ENCODE data around the gene COMMD7.
A peak's percentile ranks its signal among the peaks of the same experiment; 100 is the strongest.
"Not testable (repeated sequence)": the region's sequence is repeated elsewhere in the genome, so short reads cannot be mapped to it uniquely, and the experiment has no call there.

COMMD7 gene

DNA sequence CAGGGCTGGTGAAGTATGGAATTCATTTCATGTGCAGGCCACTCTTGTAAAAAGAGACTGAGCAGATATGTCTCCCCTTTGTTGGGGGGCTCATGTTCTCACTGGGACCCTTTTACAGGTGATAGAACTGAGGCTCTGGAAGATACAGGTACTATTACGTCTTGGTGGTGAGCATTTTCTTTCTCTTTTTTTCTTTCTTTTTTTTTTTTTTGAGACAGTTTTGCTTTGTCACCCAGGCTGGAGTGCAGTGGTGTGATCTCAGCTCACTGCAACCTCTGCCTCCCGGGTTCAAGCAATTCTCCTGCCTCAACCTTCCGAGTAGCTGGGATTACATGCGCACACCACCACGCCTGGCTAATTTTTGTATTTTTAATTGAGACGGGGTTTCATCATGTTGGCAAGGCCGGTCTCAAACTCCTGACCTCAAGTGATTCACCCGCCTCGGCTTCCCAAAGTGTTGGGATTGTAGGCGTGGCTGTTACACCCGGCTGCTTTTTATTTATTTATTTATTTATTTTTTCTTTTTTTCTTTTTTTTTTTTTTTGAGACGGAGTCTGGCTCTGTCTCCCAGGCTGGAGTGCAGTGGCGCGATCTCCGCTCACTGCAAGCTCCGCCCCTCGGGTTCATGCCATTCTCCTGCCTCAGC, 22.1 kb upstream of the COMMD7 start:
- DNase-seq, result not testable (repeated sequence)

- no peak for DNase-seq
These were observed 21.0 kb upstream of the COMMD7 start for GRCh38 chr20:32764005-32764960.

DNA sequence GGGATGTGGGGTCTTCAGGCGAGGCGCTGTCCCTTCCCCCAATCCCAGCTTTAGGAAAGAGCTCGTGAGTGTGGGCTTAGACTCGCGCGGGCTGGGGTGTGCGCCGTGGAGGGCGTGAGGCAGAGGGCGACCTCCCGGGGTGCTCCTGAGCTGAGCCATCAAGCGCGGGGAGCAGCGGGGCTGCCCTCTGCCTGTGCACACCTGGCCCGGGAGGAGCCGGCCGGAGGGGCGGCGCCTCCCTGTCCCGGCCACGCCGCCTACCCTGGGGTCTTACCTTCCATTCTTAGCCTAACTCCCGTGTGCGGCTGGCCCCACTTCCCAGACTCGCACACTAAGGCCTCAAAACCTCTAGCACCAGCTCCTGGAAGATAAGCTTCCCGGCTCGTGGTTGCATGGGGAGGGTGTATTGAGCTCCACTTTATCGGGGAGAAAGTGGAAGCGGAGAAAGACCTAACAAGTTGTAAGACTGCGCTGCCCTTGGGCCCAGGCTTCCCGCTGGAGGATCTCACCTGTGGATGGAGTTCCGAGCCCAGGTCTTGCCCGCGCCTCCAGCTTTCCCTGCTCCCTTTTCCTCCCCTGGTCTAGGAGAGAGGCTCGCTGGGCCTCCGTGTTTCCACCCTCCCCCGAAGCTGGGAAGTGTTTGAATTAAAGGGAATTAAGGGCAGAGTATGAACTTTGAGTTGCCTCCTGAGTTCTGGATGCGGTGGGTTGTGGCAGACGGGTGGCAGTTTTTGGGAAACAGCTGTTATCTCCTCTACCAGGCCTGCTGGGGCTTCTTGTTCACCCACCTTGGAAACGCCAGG, 20.1 kb upstream of the COMMD7 start:
- DNase-seq, result no peak

DNA sequence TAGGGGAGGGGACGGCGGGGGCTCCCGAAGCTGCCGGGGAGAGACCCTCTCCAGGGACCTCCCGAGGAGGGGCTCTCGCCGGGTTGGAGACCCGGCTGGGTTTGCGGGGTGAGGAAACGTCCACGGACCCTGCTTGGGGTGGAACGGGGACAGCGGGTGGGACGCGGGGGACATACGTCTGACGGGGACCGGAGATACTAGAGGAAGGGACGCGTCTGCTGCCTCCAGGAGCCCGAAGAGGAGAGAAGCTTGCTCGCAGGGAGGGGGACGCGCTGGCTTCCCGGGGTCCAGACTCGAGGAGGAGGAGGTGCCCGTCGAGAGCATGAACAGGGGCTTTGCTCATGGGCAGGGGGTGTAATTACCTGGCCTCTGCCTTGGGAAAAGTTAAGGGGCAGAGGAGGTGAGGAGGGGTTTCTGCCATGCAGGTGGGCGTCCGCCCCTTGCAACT, 19.5 kb upstream of the COMMD7 start:
- no peak for DNase-seq

DNA sequence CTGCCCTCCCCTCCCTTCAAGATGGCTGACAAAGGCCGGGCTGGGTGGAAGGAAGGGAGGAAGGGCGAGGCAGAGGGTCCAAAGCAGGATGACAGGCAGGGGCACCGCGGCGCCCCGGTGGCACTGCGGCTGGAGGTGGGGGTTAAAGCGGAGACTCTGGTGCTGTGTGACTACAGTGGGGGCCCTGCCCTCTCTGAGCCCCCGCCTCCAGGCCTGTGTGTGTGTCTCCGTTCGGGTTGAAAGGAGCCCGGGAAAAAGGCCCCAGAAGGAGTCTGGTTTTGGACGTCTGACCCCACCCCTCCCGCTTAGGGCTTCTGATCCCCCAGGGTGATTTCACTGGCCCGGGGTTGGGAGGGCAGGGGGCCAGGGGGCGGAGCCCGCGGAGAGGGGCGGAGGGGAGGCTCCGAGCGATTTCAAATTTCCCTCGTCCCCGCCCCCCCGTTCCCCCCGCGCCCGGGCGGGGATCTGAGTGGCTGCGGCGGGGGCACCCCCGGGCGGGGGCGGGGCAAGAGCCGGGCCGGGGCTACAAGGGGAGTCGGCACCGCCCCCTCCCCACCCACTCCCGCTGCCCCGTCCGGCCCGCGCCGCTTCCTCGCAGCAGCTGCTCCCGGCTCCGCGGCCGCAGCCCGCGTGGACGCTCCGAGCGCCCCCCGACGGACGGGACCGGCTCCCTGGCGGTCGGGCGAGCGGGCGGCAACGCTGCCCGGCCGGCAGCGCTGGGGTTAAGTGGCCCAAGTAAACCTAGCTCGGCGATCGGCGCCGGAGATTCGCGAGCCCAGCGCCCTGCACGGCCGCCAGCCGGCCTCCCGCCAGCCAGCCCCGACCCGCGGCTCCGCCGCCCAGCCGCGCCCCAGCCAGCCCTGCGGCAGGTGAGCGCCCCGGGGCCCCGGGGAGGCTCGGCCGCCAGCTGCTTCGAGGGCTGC, 18.8 kb upstream of the COMMD7 start, which contains the start of gene DNMT3B:
DNMT3B (plus strand) TSS at position 555 of the 923 bp plus-strand sequence. CDS start 17,939 bp downstream, outside the sequence.
- peak; percentile 64 to 68 for DNase-seq

GRCh38 chr20:32761417-32761830, 18.2 kb upstream of the COMMD7 start:
- no peak for DNase-seq

- no peak for DNase-seq
These were observed 12.9 kb upstream of the COMMD7 start for GRCh38 chr20:32756156-32756555.

DNA sequence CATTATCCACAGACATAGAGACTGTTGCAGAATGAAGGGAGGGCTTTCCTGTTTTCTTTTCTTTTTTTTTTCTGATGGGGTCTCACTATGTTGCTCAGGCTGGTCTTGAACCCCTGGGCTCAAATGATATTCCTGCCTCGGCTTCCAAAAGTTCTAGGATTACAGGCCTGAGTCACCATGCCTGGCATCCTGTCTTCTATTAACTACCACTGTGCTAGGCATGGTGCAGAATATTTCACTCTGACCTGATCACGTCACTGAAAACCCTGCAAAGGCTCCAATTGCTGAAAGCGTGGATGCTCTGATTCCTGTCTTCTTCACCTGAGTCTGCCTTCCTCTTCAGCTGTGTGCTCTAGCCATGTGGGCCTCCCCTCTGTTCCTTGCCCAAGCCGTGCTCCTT, 10.5 kb upstream of the COMMD7 start:
- no peak for DNase-seq

DNA sequence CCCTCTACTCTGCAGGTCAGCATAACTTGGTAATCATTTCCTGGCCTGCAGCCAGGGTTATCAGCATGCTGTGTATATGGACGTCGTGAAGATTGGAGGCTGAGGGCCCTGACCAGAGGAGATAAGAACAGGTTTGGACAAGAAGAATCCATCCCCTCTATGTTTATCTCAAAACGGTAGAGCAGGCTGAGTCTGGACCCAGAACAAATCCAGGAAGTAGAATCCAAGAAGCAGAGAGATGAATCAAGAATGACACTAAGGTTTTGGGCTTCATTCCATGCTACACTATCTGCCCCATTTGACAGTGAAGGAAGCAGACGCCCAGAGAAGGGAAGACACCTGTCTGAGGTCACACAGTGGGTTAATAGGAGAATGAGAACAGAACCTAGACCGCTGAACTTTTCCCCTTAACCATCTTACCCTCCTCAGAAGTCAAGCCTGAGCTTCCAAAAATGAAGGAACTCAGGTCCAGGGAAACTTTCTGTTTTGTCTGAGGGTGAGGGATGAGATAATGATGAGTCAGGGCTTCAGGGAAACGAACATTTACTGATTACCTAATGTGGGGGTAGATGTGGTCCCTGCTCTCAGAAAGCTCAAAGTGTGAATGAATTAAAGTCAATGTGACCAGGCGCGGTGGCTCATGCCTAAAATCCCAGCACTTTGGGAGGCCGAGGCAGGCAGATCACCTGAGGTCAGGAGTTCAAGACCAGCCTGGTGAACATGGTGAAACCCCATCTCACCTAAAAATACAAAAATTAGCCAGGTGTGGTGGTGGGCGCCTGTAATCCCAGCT, 9.4 kb upstream of the COMMD7 start:
- DNase-seq, result no peak

GRCh38 chr20:32751702-32752457, 8.6 kb upstream of the COMMD7 start:
- no peak for DNase-seq

DNA sequence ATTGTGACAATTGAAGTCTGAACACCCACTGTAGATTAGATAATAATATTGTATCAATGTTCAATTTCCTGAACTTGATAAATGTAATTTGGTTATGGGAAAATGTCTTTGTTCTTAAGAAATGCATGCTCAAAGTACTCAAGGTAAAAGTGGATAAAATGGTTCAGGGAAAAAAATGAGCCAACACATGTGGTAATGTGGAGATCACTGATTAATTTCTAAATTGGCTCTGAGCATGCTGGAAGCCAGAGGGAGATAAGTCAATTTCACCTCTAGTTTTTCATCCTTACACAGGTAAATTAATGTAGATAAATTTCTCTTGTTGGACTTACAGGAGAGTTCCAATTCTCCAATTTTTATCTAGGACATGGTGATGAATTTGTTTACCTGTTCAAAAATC, 8.0 kb upstream of the COMMD7 start:
- DNase-seq, result no peak

DNA sequence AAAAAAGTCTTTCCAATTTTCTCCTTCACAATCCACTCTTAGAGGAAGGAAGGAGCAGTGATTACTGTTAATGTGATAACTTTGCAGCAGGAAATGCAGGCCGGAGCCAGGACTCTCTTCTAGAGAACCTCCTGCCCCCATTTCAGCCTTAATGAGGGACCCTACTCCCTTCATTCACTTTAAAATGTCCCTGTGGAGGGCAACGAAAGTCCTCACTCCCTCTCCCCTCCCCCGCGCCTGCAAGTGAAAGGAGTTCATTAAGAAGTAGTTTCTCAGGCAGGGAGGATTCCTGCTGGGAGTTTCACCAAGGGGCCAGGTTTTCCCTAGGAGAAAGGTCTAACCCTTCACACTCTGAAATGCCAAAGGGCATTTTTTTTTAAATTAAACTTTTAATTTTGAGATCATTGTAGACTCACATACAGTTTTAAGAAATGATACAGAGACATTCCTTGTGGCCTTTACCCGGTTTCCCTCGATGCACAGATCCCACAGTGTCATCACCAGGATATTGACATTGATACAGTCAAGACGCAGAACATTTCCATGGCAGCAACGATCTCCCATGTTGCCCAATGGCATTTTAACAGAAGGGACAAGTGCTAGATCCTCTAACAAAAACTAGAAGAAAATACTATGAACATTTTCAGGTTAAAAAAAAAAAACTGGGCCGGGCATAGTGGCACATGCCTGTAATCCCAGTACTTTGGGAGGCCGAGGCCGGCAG, 6.8 kb upstream of the COMMD7 start:
- no peak for DNase-seq

- no peak for DNase-seq
These were observed 688 bp downstream of the COMMD7 start for GRCh38 chr20:32742322-32743236.

- no peak for DNase-seq
These were observed 2.1 kb downstream of the COMMD7 start for GRCh38 chr20:32741151-32741550.

DNA sequence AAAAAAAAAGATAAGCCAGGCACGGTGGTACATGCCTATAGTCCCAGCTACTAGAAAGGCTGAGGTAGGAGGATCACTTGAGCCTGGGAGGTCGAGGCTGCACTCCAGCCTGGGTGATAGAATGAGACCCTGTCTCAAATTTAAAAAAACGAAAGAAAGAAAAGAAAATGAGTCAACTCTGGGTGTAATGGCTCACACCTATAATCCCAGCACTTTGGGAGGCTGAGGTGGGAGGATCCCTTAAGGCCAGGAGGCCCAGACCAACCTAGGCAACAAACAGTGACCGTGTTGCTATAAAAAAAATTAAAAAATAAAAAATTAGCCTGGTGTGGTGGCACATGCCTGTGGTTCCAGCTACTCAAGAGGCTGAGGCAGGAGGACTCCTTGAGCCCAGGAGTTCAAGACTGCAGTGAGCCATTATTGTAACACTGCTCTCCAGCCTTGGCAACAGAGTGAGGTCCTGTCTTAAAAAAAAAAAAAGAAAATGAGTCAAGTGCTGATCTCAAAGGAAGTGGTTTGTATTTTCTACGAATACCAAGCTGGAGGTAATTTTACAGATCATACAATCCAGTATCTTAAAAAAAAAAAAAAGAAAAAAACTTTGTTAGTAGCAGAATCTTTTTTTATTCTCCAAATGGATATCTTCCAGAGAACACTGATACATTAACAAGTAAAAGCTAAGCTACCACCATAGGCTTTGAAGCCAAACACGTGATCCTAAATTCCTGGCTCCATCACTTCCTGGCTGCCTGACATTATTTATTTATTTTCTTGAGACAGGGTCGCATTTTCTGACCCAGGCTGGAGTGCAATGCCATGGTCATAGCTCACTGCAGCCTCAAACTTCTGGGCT, 5.7 kb downstream of the COMMD7 start:
- peak; percentile 41 for DNase-seq

GRCh38 chr20:32731882-32732266, 11.4 kb downstream of the COMMD7 start:
- no peak for DNase-seq

- not testable (repeated sequence) for DNase-seq
These were observed 13.9 kb downstream of the COMMD7 start for GRCh38 chr20:32729334-32729733.

All from activated CD4-positive, alpha-beta T cell treated with anti-CD3 and anti-CD28 coated beads for 4 hours (primary cell).